SU-DHL-6 (cell line): Measurements from ENCODE around the gene MC5R.

Experiments used
- EZH2phosphoT487 ChIP-seq: fragments of 200-600 bp; sonication (generic), shearing (Covaris generic); conservative IDR thresholded peaks from 2 replicates; pipeline ENCODE4 v1.6.1; 2018; ENCODE audit warnings: mild to moderate bottlenecking, antibody characterized with exemption, low read length, moderate library complexity, mixed read lengths
- TF ChIP-seq, protein P1 (sequence below): fragments of 200-600 bp; sonication (generic); IDR thresholded peaks from one replicate; pipeline ENCODE4 v1.5.1; 2017; ENCODE audit warnings: antibody characterized with exemption, mild to moderate bottlenecking, low read length, moderate library complexity; ENCODE audit not compliant: insufficient read depth, poor library complexity, severe bottlenecking

DNA sequence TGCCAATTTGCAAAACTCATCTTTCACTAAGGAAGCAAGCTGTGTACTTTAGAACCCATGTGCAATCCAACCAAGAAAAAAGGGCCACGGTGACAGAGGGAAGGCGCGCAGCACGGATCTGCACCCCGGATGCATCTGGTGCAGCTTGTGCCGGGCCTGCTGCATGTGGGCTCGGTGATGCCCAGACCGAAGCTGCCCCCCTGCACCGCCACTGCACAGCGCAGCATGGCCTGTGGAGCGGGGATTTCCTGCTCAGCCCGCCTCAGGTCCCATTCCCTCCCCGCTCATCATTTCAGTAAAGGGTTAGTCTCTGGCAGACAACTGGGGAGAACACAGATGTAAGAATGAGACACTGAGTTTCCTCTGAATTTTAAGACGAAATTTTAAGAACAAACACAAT, 48.4 kb downstream of the MC5R start:
- TF ChIP-seq, protein P1, sequence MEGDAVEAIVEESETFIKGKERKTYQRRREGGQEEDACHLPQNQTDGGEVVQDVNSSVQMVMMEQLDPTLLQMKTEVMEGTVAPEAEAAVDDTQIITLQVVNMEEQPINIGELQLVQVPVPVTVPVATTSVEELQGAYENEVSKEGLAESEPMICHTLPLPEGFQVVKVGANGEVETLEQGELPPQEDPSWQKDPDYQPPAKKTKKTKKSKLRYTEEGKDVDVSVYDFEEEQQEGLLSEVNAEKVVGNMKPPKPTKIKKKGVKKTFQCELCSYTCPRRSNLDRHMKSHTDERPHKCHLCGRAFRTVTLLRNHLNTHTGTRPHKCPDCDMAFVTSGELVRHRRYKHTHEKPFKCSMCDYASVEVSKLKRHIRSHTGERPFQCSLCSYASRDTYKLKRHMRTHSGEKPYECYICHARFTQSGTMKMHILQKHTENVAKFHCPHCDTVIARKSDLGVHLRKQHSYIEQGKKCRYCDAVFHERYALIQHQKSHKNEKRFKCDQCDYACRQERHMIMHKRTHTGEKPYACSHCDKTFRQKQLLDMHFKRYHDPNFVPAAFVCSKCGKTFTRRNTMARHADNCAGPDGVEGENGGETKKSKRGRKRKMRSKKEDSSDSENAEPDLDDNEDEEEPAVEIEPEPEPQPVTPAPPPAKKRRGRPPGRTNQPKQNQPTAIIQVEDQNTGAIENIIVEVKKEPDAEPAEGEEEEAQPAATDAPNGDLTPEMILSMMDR, result no peak
- TF ChIP-seq EZH2phosphoT487, result no peak
